ENCODE measurements around the gene COL4A2.

COL4A2 gene

GRCh38 chr13:110440946-110441731 lies 134.1 kb downstream of the COL4A2 start:
- H3K4me3 ChIP-seq (ENCODE audit: low read depth, low read length): no peak overlapping the region
- DNase-seq (ENCODE audit: low read depth): no peak
- no peak for TF ChIP-seq CTCF (IDR thresholded peaks at IDR 0.05; ENCODE audit: insufficient read depth, low read depth, low read length, missing control alignments)

GRCh38 chr13:110442930-110443621 lies 136.0 kb downstream of the COL4A2 start:
- no peak for DNase-seq (ENCODE audit: low read depth)
- no peak overlapping the region for H3K4me3 ChIP-seq (ENCODE audit: low read depth, low read length)
- no peak for TF ChIP-seq CTCF (IDR thresholded peaks at IDR 0.05; ENCODE audit: insufficient read depth, low read depth, low read length, missing control alignments)

- DNase-seq (ENCODE audit: low read depth): peak; percentile 71
- no peak for TF ChIP-seq CTCF (IDR thresholded peaks at IDR 0.05; ENCODE audit: insufficient read depth, low read depth, low read length, missing control alignments)
- H3K4me3 ChIP-seq (ENCODE audit: low read depth, low read length): no peak overlapping the region
Observed at GRCh38 chr13:110443622-110444225, 136.6 kb downstream of the COL4A2 start.

GRCh38 chr13:110444226-110444653 lies 137.2 kb downstream of the COL4A2 start:
- peak; percentile 17 for TF ChIP-seq CTCF (IDR thresholded peaks at IDR 0.05; ENCODE audit: insufficient read depth, low read depth, low read length, missing control alignments)
- peak; percentile 79 for DNase-seq (ENCODE audit: low read depth)
- no peak overlapping the region for H3K4me3 ChIP-seq (ENCODE audit: low read depth, low read length)

GRCh38 chr13:110445183-110445582 lies 138.1 kb downstream of the COL4A2 start:
- TF ChIP-seq CTCF (IDR thresholded peaks at IDR 0.05; ENCODE audit: insufficient read depth, low read depth, low read length, missing control alignments): no peak
- no peak overlapping the region for H3K4me3 ChIP-seq (ENCODE audit: low read depth, low read length)
- peak; percentile 66 for DNase-seq (ENCODE audit: low read depth)

- no peak for TF ChIP-seq CTCF (IDR thresholded peaks at IDR 0.05; ENCODE audit: insufficient read depth, low read depth, low read length, missing control alignments)
- no peak overlapping the region for H3K4me3 ChIP-seq (ENCODE audit: low read depth, low read length)
- DNase-seq (ENCODE audit: low read depth): peak; percentile 26
Observed at GRCh38 chr13:110445722-110446574, 138.9 kb downstream of the COL4A2 start.
